Measurements from ENCODE around the gene ADAM15.

DNA sequence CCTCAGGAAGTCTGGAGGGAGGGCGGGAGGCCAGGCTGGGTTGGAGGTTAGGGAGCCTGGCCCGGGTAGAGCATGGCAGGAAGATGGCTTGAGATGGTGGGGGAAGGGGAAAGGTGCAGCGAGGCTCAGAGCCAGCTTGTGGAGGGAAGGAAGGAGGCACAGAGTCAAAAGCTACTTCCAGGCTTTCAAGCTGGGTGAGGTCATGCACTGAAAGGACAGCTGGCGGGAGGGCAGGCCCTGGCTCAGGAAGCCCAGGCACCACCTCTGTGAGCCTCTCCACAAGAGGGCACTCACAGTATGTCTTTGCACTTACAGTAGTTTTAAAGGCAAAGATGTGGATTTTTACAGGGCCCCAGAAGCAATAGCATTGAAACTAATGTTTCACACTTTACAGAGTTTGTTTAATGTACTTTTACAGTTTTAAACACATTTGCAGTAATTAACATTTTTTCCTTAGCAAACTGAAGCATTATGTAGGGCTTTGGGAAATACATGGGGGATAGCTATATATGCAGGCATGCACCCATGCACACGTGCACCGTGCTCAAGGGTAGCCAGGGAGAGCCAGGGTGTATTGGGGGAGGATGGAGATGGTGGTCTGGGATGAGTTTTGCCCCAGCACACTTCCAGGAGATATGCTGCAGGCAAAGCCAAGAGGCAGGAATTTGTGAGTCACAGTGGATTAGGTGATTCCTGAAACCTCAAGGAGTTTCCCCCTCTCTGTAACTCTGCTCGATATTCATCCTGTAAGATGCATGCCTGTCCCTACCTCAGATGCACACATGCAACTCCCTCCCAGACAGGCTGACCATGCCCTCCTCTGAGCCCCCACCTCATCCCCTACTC is 6.1 kb upstream of the ADAM15 start:
- TF ChIP-seq, protein P1, sequence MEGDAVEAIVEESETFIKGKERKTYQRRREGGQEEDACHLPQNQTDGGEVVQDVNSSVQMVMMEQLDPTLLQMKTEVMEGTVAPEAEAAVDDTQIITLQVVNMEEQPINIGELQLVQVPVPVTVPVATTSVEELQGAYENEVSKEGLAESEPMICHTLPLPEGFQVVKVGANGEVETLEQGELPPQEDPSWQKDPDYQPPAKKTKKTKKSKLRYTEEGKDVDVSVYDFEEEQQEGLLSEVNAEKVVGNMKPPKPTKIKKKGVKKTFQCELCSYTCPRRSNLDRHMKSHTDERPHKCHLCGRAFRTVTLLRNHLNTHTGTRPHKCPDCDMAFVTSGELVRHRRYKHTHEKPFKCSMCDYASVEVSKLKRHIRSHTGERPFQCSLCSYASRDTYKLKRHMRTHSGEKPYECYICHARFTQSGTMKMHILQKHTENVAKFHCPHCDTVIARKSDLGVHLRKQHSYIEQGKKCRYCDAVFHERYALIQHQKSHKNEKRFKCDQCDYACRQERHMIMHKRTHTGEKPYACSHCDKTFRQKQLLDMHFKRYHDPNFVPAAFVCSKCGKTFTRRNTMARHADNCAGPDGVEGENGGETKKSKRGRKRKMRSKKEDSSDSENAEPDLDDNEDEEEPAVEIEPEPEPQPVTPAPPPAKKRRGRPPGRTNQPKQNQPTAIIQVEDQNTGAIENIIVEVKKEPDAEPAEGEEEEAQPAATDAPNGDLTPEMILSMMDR (IDR thresholded peaks at IDR 0.05): peak; percentile 94
- no peak for TF ChIP-seq ZFX (IDR thresholded peaks at IDR 0.05; ENCODE audit: borderline replicate concordance)

Measured in 22Rv1 (cell line).